Right lobe of liver (tissue), 4 donors: Measurements from ENCODE around the gene NHLH1.

Source experiments
- POLR2A ChIP-seq: fragments of 450-650 bp; IDR thresholded peaks from one replicate; pipeline ENCODE4 v1.6.1; 2017; ENCODE audit warnings: antibody characterized with exemption, mild to moderate bottlenecking
- TF ChIP-seq, protein P1 (sequence below), 4 donors: fragments of 200-600 bp in 3 of 4; fragments of 450-650 bp in 1 of 4; IDR thresholded peaks; one replicate each; pipeline versions ENCODE4 v1.5.1 to v1.8.0; 2016 to 2022; ENCODE audit warnings: antibody characterized with exemption in 4 of 4, mild to moderate bottlenecking in 2 of 4
- donor health status: DM: no; HTN: no; CAD: no.
- donor health status: DM: no; HTN: no; CAD: no.
- donor health status: DM: no; HTN: yes; CAD: no.

DNA sequence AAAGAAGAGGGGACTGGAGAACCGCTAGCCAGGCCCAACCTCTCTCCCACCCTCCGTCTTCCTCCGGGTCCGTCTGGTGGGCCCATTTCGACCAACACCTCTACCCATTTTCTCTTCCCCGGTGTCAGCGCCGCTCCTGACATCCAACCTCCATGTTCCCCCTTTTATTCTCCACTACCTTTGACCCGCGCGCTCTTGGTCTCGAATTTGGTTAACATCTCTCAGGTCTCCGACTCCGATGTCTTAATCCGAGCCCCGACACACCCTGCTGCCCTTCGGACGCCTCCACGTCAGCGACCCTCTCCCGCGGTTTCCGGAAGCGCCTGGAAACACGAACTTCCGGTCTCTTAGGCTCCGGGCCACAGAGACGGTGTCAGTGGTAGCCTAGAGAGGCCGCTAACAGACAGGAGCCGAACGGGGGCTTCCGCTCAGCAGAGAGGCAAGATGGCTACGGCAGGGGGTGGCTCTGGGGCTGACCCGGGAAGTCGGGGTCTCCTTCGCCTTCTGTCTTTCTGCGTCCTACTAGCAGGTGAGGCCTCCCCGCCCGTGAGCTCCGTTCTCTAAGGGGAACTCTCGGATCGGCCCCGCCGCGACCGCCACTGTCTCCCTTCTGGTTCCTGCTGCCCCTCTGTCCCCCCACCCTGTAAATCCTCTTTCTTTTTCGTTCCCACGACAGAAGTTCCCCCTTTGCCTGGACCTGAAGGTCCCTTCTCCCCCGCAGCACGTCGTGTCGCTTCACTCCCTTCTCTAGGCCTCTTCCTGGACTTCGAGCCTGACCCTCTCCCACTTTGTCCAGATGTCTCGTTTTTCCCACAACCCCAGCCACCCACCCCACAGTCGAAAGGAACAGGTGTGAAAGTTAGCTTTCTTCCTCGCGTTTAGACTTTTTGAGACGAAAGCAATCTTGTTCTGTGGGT lies 23.7 kb upstream of the NHLH1 start, which contains the start of the genes COPA and NCSTN:
- TF ChIP-seq, protein P1, sequence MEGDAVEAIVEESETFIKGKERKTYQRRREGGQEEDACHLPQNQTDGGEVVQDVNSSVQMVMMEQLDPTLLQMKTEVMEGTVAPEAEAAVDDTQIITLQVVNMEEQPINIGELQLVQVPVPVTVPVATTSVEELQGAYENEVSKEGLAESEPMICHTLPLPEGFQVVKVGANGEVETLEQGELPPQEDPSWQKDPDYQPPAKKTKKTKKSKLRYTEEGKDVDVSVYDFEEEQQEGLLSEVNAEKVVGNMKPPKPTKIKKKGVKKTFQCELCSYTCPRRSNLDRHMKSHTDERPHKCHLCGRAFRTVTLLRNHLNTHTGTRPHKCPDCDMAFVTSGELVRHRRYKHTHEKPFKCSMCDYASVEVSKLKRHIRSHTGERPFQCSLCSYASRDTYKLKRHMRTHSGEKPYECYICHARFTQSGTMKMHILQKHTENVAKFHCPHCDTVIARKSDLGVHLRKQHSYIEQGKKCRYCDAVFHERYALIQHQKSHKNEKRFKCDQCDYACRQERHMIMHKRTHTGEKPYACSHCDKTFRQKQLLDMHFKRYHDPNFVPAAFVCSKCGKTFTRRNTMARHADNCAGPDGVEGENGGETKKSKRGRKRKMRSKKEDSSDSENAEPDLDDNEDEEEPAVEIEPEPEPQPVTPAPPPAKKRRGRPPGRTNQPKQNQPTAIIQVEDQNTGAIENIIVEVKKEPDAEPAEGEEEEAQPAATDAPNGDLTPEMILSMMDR (IDR thresholded peaks at IDR 0.05) = peak in 1 of 4 donors; percentile 5
- TF ChIP-seq POLR2A = peak; percentile 91
